SK-N-SH (cell line): ENCODE data around the gene LIMK1. TPM values are rescaled to one million over a fixed set of nuclear protein-coding genes. Genes with fewer than 3 reads are reported as not detected.

Source experiments
- CTCF ChIA-PET: fragments of 300-600, 350-600 bp; formaldehyde crosslinking; extraction: SDS; loops from one replicate; lab custom pipeline; 2021; lab: Yijun Ruan, JAX
- POLR2A ChIA-PET: fragments of 350-600 bp; sonication (Branson Sonifier 250); formaldehyde crosslinking; extraction: SDS; loops from one replicate; lab custom pipeline; 2020; ENCODE audit warnings: antibody characterized with exemption, inconsistent platforms; lab: Yijun Ruan, JAX
- DNase-seq: peaks from one replicate; pipeline ENCODE4 v3.0.0; 2012
- H2AFZ ChIP-seq: fragments of 200-600 bp; sonication (generic); 2 replicates; pipeline ENCODE4 v1.8.1; 2016; ENCODE audit warnings: antibody characterized with exemption, mild to moderate bottlenecking, low read depth
- H3F3A ChIP-seq: fragments of 200-600 bp; sonication (generic); replicated peaks from 2 replicates; pipeline ENCODE3; 2016; ENCODE audit warnings: antibody characterized with exemption, mild to moderate bottlenecking; ENCODE audit not compliant: insufficient read depth
- H3K27ac ChIP-seq, 2 experiments: fragments of 200-500 bp in 1 of 2; fragments of 200-600 bp in 1 of 2; sonication (Bioruptor generic) in 1 of 2; sonication (generic), shearing (Covaris generic) in 1 of 2; 2 replicates each; pipeline versions ENCODE4 v1.5.1 to v1.6.1; 2014 to 2016; ENCODE audit warnings: low read depth in 2 of 2, inconsistent platforms in 1 of 2, low read length in 1 of 2, mild to moderate bottlenecking in 1 of 2, mixed read lengths in 1 of 2
- H3K27me3 ChIP-seq: fragments of 200-600 bp; sonication (generic), shearing (Covaris generic); 2 replicates; pipeline ENCODE4 v1.6.1; 2016; ENCODE audit warnings: mixed run types; ENCODE audit not compliant: insufficient read depth
- H3K36me3 ChIP-seq, 2 experiments: fragments of 200-500 bp in 1 of 2; fragments of 200-600 bp in 1 of 2; sonication (Bioruptor generic) in 1 of 2; sonication (generic) in 1 of 2; replicated peaks in 1 of 2; 2 replicates each; pipeline versions ENCODE3 to v1.5.1; 2014 to 2016; ENCODE audit warnings: low read length in 1 of 2, mild to moderate bottlenecking in 1 of 2; ENCODE audit not compliant: insufficient read depth in 2 of 2, control insufficient read depth in 1 of 2
- H3K4me1 ChIP-seq, 2 experiments: fragments of 200-500 bp in 1 of 2; fragments of 200-600 bp in 1 of 2; sonication (Bioruptor generic) in 1 of 2; sonication (generic), shearing (Covaris generic) in 1 of 2; 2 replicates each; pipeline versions ENCODE4 v1.5.1 to v1.6.1; 2014 to 2016; ENCODE audit warnings: low read depth in 1 of 2, low read length in 1 of 2, mixed run types in 1 of 2; ENCODE audit not compliant: insufficient read depth in 2 of 2, control insufficient read depth in 1 of 2
- H3K4me2 ChIP-seq: fragments of 200-600 bp; sonication (generic), shearing (Covaris generic); 2 replicates; pipeline ENCODE4 v1.6.1; 2017; ENCODE audit warnings: mixed run types
- H3K4me3 ChIP-seq, 2 experiments: fragments of 200-500 bp in 1 of 2; fragments of 200-600 bp in 1 of 2; sonication (Bioruptor generic) in 1 of 2; sonication (generic), shearing (Covaris generic) in 1 of 2; 2 replicates each; pipeline versions ENCODE4 v1.5.1 to v1.8.1; 2014 to 2016; ENCODE audit warnings: low read depth in 2 of 2, inconsistent platforms in 1 of 2, low read length in 1 of 2, mild to moderate bottlenecking in 1 of 2, mixed read lengths in 1 of 2, moderate library complexity in 1 of 2
- H3K79me2 ChIP-seq: fragments of 200-600 bp; sonication (generic); 2 replicates; pipeline ENCODE4 v1.8.1; 2017; ENCODE audit warnings: mild to moderate bottlenecking; ENCODE audit not compliant: insufficient read depth
- H3K9ac ChIP-seq: fragments of 200-600 bp; sonication (generic); 2 replicates; pipeline ENCODE4 v1.6.1; 2017; ENCODE audit warnings: mixed run types
- H3K9me2 ChIP-seq: fragments of 200-600 bp; sonication (generic); 2 replicates; pipeline ENCODE4 v1.6.1; 2017; ENCODE audit warnings: mixed run types
- H3K9me3 ChIP-seq: fragments of 200-600 bp; sonication (generic); 2 replicates; pipeline ENCODE4 v1.6.1; 2017; ENCODE audit warnings: mixed run types, mild to moderate bottlenecking, moderate library complexity
- H4K20me1 ChIP-seq: fragments of 200-600 bp; sonication (generic); 2 replicates; pipeline ENCODE4 v1.6.1; 2017; ENCODE audit warnings: mild to moderate bottlenecking, mixed run types; ENCODE audit not compliant: insufficient read depth
- CHD2 ChIP-seq: fragments of 150-350 bp; IDR thresholded peaks from 2 replicates; pipeline ENCODE4 v1.6.1; 2018; ENCODE audit warnings: low read length; ENCODE audit not compliant: partially characterized antibody
- CTCF ChIP-seq: fragments of 200-600 bp; sonication (generic); IDR thresholded peaks from 2 replicates; pipeline ENCODE4 v1.6.1; 2017; ENCODE audit warnings: antibody characterized with exemption, mild to moderate bottlenecking, moderate library complexity
- ELF1 ChIP-seq: IDR thresholded peaks from 2 replicates; pipeline ENCODE4 v1.4.0; 2012
- EP300 ChIP-seq, 2 experiments: IDR thresholded peaks; 2 replicates each; pipeline versions ENCODE4 v1.4.0 to v1.6.1; 2012; ENCODE audit warnings: borderline replicate concordance in 1 of 2, low read depth in 1 of 2, low read length in 1 of 2
- EZH2phosphoT487 ChIP-seq: fragments of 200-600 bp; sonication (generic); IDR thresholded peaks from 2 replicates; pipeline ENCODE4 v1.6.1; 2017; ENCODE audit warnings: low read depth, mixed run types, mild to moderate bottlenecking, antibody characterized with exemption, moderate library complexity, borderline replicate concordance
- FOSL2 ChIP-seq: IDR thresholded peaks from 2 replicates; pipeline ENCODE4 v1.4.0; 2012; ENCODE audit warnings: low read depth, mild to moderate bottlenecking, moderate library complexity, borderline replicate concordance
- FOXM1 ChIP-seq: IDR thresholded peaks from 2 replicates; pipeline ENCODE4 v1.4.0; 2012; ENCODE audit warnings: low read depth, mild to moderate bottlenecking
- GABPA ChIP-seq: IDR thresholded peaks from 2 replicates; pipeline ENCODE4 v1.4.0; 2012; ENCODE audit warnings: low read depth, mild to moderate bottlenecking
- IRF3 ChIP-seq: fragments of 150-350 bp; IDR thresholded peaks from 2 replicates; pipeline ENCODE4 v1.6.1; 2016; ENCODE audit warnings: mild to moderate bottlenecking, low read depth, low read length
- MEF2A ChIP-seq: IDR thresholded peaks from 2 replicates; pipeline ENCODE4 v1.4.0; 2012; ENCODE audit warnings: low read depth, borderline replicate concordance
- MXI1 ChIP-seq: IDR thresholded peaks from 2 replicates; pipeline ENCODE4 v1.6.1; 2012; ENCODE audit warnings: mild to moderate bottlenecking, low read depth, low read length, improper control_type of control experiment
- NFIC ChIP-seq: IDR thresholded peaks from 2 replicates; pipeline ENCODE4 v1.4.0; 2012; ENCODE audit warnings: borderline replicate concordance
- NRF1 ChIP-seq: IDR thresholded peaks from 2 replicates; pipeline ENCODE4 v1.6.1; 2012; ENCODE audit warnings: low read depth, mild to moderate bottlenecking, low read length
- PBX3 ChIP-seq: IDR thresholded peaks from 2 replicates; pipeline ENCODE4; 2012
- RFX5 ChIP-seq: IDR thresholded peaks from 2 replicates; pipeline ENCODE4 v1.6.1; 2012; ENCODE audit warnings: mild to moderate bottlenecking, improper control_type of control experiment, low read length
- RXRA ChIP-seq: IDR thresholded peaks from 2 replicates; pipeline ENCODE4 v1.4.0; 2012; ENCODE audit warnings: low read depth, mild to moderate bottlenecking, borderline replicate concordance
- TEAD4 ChIP-seq: IDR thresholded peaks from 2 replicates; pipeline ENCODE4 v1.4.0; 2012; ENCODE audit warnings: mild to moderate bottlenecking, borderline replicate concordance; ENCODE audit not compliant: insufficient read depth
- USF1 ChIP-seq: IDR thresholded peaks from 2 replicates; pipeline ENCODE4 v1.4.0; 2012; ENCODE audit warnings: low read depth, borderline replicate concordance
- YY1 ChIP-seq: IDR thresholded peaks from 2 replicates; pipeline ENCODE4 v1.4.0; 2012; ENCODE audit warnings: low read depth, mild to moderate bottlenecking
- ZBTB33 ChIP-seq: IDR thresholded peaks from 2 replicates; pipeline ENCODE4 v1.4.0; 2012; ENCODE audit warnings: low read depth, borderline replicate concordance
- WGBS: methylation state at CpG from one replicate; pipeline ENCODE4 v1.1.6; 2017; ENCODE audit warnings: low lambda C conversion rate; 5-methylcytosine and 5-hydroxymethylcytosine counted together
- polyA plus RNA-seq, 3 experiments: library from polyadenylated mRNA; depleted of rRNA; stranded (reverse); fragments of >200 nt; gene quantifications; 2 replicates each; pipeline ENCODE4 v1.2.3, GENCODE V29; 2012

The LIMK1 gene
- polyA plus RNA-seq, 1 of the 3 experiments (the other 2 are of a cell fraction) = 86.6 TPM

- no peaks in the 10 kb centered on the region for H3K79me2 ChIP-seq
- DNase-seq = peak; percentile 40
- ChIA-PET CTCF (interaction anchor here (0.6 to 3.2 kb wide), 11 partner anchors 10 to 351 kb away, joined by 3 to 12 read pairs (median 5); no protein-coding TSS in a partner anchor), POLR2A (interaction anchor here (1.2 kb wide), 1 partner anchor 15 kb away, joined by 3 read pairs; no protein-coding TSS in a partner anchor)
- no peaks in the 10 kb centered on the region for H3K36me3 ChIP-seq
- no peak overlapping the region for H3K4me3 ChIP-seq
- no peaks in the 10 kb centered on the region for H4K20me1 ChIP-seq
- H3K9me2 ChIP-seq = no peaks in the 10 kb centered on the region
- no peak overlapping the region for H2AFZ ChIP-seq
- H3K9me3 ChIP-seq = no peaks in the 10 kb centered on the region
- TF ChIP-seq RXRA (no peak), YY1 (no peak), FOXM1 (no peak), TEAD4 (no peak), RFX5 (no peak), EP300 (IDR thresholded peaks at IDR 0.05; ENCODE audit: borderline replicate concordance in 1 of 2, low read depth in 1 of 2, low read length in 1 of 2) (no peak), IRF3 (no peak), NRF1 (no peak), CHD2 (no peak), PBX3 (no peak), FOSL2 (no peak), ELF1 (no peak), ZBTB33 (no peak), MEF2A (no peak), MXI1 (no peak), EZH2phosphoT487 (no peak), CTCF (no peak), NFIC (no peak), GABPA (no peak), USF1 (no peak)
- no peak overlapping the region for H3K9ac ChIP-seq
- H3K4me1 ChIP-seq = no peaks in the 10 kb centered on the region
- H3F3A ChIP-seq = no peaks in the 10 kb centered on the region
- no peak overlapping the region for H3K4me2 ChIP-seq
- H3K27ac ChIP-seq = no peak overlapping the region
- no peaks in the 10 kb centered on the region for H3K27me3 ChIP-seq
- 76% methylated on average over 20 of the region's 21 CpGs for WGBS
Measured at GRCh38 chr7:74059681-74060588, 23.7 kb upstream of the LIMK1 start.
